ENCODE measurements around the gene ASCL3.
A peak's percentile ranks its signal among the peaks of the same experiment; 100 is the strongest.
"Not testable (repeated sequence)": the region's sequence is repeated elsewhere in the genome, so short reads cannot be mapped to it uniquely, and the experiment has no call there.

ASCL3 gene

DNA sequence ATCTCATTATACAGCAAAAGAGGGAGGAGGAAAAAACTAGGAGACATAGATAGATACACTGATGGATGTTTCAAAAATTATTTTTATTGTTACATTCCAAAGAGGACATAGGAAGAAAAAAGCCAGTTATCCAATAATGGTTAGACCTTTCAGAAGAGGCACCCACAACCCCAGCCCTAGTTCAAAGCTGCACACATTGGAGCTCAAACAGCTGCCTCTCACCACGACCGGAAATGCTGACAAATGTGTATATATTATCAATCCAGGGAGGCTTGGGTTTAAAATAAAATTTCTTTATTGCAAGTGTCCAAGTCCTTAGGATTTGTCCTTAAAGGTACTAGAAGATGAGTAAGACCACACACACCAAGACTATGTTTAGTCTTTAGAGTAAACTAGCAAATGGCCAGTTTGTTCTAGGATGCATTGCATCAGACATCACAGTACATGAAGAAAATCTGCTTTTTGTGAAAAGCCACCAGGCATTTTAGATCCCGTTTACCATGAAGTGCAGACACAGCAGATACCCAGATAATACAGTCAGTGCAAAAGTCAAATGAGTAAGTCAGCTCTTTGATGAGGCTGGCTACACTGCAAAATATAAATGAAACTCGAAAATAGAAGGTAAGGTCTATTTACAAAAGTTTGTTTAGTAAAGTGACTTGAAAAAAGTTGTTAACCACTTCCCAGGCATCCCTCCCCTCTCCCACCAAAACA is 4.6 kb upstream of the ASCL3 start:
- DNase-seq, result no peak

DNA sequence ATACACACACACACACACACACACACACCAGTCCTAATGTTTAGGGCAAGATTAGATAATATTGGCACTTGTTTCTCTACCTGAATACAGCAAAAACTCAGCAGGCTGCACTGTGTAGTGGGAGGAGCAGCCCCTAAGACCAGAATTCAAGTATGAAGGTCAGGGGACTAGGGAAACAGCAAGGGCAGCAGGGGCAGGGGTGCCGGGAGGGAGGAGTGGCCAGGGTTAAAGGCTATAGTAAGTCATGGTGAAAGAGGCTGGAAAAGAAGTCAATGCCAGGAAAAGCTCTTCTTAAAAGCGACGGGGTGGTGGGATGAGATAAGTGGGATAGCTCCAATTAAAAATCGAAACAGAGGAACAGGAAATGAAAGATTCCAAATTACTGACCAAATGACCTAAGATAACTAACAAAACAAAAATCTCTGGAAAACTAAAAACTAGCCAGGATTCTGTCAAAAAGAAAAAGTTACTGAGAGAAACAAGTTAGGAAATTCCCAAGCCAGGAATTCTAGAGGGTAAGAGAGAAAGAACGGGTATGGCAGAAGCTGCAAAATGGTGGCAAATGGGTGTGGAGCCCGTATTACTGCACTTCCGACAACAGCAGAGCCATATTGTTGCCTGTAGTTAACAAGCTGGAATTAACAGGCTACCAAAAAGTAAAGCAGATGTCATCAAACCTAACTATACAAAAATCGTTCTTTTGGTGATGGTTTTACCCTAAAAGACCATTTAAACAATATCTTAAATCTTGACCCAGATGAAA is 1.3 kb downstream of the ASCL3 start:
- DNase-seq, result no peak

DNA sequence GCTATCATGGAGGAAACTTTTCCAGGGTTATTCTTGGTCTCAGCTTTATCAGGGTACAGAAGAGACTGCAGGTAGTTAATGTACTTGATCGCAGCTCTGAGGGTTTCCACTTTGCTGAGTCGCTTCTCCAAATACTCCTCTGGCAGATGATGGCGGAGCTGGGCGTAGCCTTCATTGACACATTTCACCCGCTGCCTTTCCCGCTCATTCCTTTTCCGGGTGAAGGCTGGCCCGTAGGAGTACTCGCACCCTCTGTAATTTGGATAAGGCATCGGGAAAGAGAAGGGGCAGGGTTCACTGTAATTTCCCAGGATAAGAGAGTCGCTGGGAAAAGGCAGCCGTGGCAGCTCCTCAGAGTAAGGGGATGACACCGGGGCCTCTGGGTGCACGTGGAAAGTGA is 5.2 kb downstream of the ASCL3 start:
- no peak for DNase-seq

DNA sequence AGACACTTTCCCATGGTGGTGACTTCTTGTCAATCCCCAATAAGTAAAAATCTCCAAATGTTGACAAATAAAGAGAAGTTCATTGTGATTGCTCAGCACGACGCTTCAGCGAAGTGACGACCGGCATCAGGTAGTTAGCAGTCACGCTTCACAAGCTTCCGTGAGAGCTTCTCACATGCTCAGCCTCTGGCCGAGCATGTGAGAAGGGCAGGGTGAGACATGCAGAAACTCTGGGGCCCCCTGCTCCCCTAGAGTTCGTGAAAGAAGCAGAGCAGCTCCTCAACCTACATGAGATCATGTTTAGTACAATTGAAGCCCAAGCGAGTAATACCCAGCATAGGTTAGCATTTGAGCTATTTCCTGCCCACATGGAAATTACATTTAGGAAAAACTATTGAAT is 5.7 kb downstream of the ASCL3 start:
- DNase-seq, result peak; percentile 40

DNA sequence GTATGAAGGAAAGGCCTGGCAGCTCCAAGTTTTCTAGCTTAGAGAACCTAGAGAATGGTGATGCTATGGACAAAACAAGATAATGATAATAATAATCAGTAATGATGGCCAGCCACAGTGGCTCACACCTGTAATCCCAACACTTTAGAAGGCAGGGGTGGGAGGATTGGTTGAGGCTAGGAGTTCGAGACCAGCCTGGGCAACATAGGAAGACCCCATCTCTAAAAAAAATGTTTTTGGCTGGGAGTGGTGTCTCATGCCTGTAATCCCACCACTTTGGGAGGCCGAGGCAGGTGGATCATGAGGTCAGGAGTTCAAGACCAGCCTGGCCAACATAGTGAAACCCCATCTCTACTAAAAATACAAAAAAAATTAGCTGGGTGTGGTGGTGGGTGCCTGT is 7.0 kb downstream of the ASCL3 start:
- DNase-seq, result not testable (repeated sequence)

DNA sequence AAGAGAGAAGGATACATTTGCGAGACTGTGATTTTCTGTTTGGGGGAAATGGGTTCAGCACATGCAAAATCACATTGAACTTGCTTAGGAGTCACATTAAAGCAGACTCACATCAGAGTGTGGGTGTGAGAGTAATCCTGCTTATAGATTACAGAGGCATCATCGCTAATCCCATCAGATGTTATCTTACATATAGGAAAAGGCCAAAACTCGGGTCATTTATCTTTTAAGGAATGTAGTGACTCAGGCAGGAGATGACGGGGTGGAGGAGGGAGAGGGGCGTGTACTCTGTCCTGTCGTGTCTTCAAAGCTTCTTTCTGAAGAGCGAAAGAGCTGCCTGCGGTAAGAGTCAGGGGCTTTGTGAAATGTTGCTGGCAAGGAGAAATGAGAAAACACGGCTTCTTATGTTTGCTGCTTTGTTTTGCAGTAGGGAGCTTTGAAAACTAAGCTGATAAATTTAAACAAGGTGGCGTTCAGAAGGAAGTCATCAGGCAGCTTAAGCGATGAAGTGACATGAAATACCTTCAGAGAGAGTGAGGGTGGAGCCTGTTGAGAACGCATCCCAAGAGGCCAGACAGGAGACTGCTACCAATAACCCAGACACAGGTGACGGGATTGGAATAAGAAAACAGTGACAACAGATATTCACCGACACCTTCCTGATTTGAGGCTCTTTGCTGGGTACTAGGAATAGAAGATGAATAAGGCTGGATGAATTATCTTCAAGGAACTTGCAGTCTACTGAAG is 7.9 kb downstream of the ASCL3 start:
- DNase-seq, result no peak

DNA sequence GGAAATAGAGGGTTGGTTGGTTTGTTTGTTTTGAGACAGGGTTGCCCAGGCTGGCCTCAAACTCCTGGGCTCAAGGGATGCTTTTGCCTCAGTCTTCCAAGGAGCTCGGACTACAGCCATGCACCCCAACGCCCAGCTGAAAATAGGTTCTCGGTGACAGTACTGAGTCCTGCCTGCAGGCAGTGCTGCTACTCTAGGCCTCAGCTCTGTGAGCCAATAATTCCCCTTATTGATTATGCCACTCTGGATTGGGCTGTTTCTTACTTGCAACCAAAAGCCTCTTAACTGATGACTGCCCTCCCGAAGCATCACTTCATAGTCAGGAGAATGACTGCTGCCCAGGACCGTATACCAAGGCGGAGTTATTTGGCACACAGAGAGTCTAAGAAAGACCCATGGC is 8.9 kb downstream of the ASCL3 start:
- no peak for DNase-seq

DNA sequence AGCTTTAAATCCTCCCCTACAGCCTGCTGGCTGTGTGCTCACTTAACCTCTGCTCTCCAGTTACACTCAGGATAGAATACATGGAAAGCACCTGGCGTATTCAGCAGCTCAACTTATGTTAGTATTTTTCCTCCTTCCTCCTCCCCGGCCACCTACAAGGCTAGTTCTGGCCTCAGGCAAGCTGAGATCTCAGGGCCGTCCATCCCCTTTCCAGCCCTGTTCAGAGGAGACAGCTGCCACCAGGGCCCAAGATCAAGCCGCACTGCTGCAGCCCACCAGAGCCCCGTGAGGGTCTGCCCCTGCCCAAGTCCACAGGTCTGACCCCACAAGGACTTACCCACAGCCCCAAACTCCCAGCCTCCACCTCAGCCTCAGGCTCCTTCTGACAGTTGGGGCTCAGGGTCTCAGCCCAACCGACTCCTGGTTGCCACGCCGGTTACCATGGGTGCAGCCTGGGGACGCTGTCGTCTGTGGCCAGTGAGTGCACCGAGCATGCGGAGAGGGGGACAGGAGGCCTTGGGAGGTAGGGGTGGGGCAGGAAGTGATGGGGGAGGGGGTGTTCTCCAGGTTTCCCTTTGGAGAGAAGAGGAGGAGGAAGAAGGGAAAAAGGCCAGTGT is 10.1 kb downstream of the ASCL3 start, which contains the start of gene C11orf16:
Gene C11orf16 (minus strand): TSS at position 384 of the 617 bp plus-strand sequence. CDS start 639 bp downstream, outside the sequence.
- DNase-seq, result no peak

DNA sequence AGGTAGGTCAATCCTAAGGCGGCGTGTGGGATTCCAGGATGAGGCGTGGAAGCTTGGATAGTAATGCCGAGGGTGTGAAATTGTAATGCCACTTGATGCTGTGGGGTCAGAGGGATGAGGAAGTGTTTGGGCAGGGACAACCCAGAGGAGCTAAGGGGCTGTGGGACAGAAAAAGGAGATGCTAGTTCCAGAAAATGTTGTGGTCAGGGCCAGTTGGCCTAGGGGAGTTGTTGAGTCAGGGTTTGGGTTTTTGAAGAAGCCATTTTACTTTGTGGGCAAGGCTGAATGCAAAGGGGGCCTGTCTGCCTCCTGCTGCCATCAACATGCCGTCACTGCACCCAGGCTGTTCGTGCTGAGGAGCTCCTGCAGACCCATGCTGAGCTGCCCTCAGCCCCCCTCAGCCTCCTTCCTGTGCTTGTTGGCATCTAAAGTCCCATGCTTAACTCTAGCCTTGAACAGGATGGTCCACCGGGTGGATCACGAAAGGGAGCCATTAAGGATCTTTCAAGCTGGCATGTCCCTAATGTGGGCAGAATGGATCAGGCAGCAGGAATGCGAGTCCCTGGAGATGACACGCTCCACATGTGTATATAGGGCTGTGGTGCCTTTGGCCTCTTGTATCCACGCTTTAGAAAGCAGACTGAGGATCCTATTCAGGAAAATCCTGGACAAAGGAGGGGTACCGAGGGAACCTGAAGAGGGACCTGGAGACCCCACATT is 12.2 kb downstream of the ASCL3 start:
- no peak for DNase-seq

DNA sequence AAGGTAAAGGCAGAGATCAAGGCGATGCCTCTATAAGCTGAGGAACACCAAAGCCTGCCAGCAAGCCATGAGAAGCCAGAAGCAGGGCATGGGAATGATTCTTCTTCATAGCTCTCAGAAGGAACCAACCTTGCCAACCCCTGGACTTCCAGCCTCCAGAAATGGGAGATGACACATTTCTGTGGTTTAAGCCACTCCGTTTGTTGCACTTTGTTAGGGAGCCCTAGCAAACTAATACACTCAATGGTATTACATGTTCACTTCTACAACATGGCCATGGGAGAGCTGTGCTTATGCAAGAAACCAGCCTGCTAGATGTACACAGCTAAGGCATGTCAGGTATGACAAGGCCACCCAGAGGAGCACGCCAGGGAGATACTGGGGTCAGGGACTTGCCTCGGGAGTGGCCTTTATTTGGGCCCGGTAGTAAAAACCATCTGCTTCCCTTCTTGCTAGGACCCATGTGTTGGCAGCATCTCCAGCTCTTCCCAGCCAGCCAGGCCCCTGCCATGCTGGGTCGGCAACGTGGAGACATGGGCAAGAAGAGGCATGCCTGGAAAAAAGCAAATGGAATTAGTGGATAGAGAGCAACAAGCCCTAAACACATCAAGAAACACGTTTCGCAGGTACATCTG is 13.7 kb downstream of the ASCL3 start:
- DNase-seq, result no peak

DNA sequence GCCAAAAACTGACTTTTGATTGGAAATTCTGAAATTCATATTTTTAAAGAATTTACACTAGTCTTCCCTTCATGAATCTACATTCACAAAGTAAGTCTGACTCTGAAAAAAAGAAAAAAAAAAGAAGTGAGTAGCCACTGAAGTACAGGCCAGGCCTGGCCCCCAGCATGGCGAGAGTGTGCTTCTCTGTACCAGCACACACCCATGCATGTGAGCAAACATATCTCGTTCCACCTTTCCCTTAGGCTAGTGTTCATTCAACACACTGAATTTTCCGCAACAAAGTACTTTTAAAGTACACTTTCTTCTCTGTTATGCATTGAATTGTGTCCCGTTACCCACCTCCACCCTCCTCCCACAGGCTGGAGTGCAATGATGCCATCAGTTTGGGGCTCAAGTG is 14.6 kb downstream of the ASCL3 start:
- no peak for DNase-seq

DNA sequence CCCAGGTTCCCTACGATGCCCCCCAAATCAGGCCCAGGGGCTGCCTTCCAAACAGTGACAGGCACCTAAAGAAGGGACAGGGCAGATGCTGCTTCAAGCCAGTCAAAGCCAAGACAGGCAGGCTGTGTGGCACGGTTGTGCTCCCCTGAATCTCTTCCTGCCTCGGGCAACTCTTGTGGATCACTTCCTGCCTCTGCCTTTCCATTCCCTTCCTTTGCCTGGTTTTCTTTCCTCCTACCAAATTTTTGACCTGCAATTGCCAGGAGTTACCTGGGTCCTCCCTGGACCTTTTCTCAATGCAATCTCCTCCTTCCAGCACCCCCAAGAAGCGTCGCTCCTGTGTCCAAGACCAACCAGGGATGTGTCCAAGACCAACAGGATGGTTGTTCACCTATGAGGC is 15.6 kb downstream of the ASCL3 start:
- DNase-seq, result no peak

DNA sequence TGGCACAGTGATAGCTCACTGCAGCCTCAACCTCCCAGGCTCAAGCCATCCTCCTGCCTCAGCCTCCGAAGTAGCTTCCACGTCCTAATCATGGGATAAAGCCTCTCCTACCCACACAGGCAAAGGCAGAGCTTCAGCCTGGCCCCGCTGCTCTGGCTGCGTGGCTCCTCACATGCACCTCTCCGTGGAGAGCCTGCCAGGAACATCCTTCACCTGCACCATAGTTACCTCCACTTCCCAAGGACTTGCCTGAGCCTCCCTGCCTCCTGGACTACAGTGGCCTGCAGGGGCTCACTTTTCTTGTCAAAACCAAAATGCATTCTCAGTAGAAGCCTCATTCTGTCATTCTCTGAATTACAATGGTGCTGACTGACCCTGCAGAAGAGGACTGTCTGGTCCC is 16.6 kb downstream of the ASCL3 start:
- DNase-seq, result no peak

DNA sequence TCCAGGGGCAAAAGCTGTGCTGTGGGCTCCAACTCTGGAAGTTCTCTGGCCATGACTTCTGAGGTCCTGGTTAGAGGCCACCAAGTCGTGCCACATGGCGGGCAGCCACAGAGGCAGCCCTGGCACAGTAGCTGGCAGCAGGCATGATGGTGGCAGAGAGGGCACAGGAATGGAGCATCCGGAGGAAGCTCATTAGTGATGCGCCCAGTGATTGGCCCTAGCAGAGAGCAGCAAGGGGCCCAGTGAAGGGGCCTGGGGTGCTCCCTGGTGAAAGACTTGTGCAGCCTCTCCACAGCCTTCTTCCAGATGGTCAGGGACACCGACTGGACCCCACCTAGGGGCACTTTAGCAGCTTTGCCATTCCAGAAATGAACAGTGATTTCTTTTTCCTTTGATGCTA is 17.1 kb downstream of the ASCL3 start:
- no peak for DNase-seq

DNA sequence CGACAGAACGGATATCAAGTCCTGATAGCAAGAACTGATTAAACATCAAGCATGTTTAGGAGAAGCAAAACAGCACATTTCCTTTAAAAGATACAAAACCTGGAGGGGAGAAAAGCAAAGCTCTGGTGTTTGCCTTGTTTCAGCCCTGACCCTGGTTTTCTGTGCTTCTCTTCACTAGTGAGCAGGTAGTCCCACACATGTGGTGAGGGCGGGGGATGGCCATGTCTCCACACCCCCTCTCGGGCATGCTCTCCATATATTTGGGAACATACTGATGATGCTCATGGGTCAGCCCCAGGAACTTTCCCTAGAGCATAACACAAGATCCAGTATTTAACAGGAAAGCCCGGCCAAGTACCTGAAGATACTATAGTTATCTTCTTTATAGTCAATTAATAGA is 20.1 kb downstream of the ASCL3 start:
- DNase-seq, result no peak

DNA sequence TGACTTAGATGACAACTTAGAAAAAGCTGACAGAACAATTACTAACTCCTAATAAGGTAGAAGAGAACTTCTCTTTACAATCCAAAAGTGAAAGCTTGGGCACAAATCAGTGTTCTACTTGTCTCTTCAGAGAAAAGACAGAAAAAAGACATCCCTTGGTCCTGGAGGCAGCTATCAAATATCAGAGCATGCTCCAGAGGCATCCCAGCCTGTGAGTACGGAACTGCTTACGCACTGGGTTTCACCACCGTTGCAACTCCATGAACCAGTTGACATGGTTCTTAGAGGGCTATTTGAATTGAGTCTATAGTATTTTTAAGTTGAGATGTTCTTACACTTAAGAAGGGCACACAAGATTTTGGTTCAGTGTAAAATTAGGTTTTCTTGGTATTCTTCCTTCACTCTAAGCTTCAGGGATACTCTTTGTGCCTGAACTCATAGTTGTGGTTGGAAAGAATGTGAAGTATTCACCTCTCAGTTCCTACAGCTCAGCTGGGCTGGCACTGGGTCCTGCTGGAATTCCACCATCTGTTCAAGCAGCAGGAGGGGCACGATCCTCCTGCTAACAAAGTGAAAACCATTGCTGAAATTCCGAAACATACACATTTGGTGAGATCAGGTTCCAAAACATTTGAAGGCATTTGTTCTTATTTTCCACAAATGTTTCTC is 25.5 kb downstream of the ASCL3 start:
- DNase-seq, result no peak

DNA sequence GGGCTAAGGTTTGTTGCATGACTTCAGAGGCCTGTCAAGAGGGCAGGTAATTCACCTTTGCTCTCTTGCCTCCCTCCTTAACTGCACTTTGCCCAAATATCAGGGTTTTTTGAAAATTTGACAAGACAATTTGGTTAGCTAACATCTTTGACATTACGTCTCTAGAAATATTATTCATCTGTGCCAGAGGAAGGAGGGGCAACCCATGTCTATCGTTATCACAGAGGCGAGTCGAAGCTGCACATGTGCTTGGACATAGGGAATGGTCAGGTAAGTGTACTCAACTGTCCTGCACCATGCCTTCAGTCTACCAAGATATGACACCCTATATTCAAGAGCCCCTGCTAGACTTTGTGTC is 28.2 kb downstream of the ASCL3 start:
- no peak for DNase-seq

DNA sequence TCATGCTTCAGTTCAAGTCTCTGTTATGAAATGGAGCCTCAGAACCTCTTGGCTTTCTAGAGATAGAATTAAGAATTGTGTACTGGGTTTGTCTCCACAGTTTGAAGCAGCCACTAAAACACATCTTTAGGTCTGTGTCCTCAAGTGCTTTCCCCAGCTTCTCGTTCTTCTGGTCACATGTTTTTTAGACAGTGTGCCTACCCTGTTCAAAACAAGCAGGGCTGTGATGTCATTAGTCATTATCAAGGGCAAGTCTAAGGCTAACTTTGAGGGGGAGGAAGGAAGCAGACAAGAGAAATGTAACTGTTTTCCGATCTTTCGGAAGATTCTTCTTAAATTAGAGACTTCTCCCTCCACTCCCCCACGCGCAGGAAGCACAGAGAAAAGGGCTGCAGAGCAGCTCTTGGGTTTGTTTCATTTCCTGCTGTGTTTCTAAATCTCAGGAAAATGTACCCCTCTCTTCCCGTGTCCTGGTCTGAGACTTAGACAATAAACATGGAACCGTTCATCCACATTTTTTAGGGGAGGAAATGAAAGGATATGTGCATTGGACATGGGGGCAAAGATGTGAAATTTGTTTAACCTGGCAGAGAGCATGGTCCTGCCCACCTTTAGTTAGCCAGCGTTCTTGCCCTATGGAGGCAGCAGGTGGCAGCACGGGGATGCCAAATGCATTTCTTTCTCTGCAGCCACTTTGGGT is 28.7 kb downstream of the ASCL3 start:
- peak; percentile 70 for DNase-seq

DNA sequence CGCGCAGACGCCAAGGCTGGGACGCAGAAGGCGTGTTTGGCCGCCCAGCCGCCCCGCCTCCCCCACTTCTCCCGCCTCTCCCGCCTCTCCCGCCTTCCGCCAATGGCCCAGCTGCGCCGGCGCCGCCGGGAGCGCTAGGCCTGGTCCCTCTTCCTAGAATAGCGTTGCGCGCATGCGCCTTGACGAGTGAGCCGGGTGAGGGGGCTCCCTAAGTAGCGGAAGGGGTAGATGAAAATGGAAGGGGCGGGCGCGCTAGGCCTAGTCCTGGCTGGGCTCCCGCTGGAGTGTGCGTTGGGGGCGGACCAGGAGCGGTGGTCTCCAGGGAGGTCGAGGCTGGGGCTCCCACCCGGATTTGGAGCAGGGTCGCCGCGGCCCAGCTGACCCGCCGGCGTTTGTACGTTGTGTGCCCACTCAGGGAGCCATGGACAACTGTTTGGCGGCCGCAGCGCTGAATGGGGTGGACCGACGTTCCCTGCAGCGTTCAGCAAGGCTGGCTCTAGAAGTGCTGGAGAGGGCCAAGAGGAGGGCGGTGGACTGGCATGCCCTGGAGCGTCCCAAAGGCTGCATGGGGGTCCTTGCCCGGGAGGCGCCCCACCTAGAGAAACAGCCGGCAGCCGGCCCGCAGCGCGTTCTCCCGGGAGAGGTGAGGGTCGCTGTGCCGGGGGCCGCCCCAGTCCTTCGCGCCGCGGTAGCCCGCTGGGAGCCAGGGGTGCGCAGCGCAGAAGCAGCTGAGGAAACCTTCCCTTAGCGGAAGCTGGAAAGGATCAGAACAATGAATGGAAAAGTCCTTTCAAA is 31.6 kb downstream of the ASCL3 start, which contains the start of gene AKIP1:
Gene AKIP1 (plus strand): TSS at position 161 of the 795 bp plus-strand sequence. CDS start 261 bp downstream, at position 422.
- peak; percentile 88 for DNase-seq

DNA sequence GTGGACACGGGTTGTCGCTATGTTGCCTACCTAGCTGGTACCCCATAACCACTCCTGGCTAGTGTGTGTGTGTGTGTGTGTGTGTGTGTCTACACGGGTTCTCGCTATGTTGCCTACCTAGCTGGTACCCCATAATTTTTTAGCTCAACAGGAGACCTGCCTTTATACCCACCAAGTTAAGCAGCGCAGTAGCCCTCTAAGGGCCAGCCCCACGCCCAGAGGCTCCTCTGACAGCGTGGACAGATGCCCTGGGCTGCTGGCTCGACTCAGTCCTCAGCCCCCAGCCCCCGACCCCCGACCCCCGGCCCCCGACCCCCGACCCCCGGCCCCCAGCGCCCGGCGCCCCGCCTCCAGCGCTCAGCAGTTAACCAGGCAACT is 32.2 kb downstream of the ASCL3 start:
- no peak for DNase-seq
